H9 (cell line): ENCODE data around the gene HHATL. TPM values are rescaled to one million over a fixed set of nuclear protein-coding genes. Genes with fewer than 3 reads are reported as not detected.

Source experiments
- DNase-seq: peaks from one replicate; pipeline ENCODE4 v3.0.0-alpha.2; 2017
- H2AFZ ChIP-seq: one replicate; pipeline ENCODE4 v1.6.1; 2013; ENCODE audit warnings: mild to moderate bottlenecking, low read length, control low read depth, moderate library complexity
- H2AK5ac ChIP-seq: 2 replicates; pipeline ENCODE4 v1.6.1; 2013; ENCODE audit warnings: low read length, control low read depth, mixed read lengths; ENCODE audit not compliant: insufficient read length
- H2BK120ac ChIP-seq: one replicate; pipeline ENCODE4 v1.6.1; 2013; ENCODE audit warnings: low read depth, mild to moderate bottlenecking, low read length, control low read depth, inconsistent platforms; ENCODE audit not compliant: poor library complexity, severe bottlenecking
- H2BK12ac ChIP-seq: 2 replicates; pipeline ENCODE4 v1.6.1; 2013; ENCODE audit warnings: low read length, control low read depth, mixed read lengths, low read depth; ENCODE audit not compliant: insufficient read length
- H2BK15ac ChIP-seq: 2 replicates; pipeline ENCODE4 v1.6.1; 2013; ENCODE audit warnings: low read depth, low read length, control low read depth
- H2BK20ac ChIP-seq: one replicate; pipeline ENCODE4 v1.6.1; 2013; ENCODE audit warnings: low read depth, mild to moderate bottlenecking, low read length, control low read depth, inconsistent platforms; ENCODE audit not compliant: poor library complexity, severe bottlenecking
- H2BK5ac ChIP-seq: 2 replicates; pipeline ENCODE4 v1.6.1; 2013; ENCODE audit warnings: low read length, control low read depth, mixed read lengths; ENCODE audit not compliant: insufficient read length
- H3K14ac ChIP-seq: 2 replicates; pipeline ENCODE4 v1.6.1; 2013; ENCODE audit warnings: low read length, control low read depth; ENCODE audit not compliant: insufficient read depth
- H3K18ac ChIP-seq: 2 replicates; pipeline ENCODE4 v1.6.1; 2013; ENCODE audit warnings: low read depth, mild to moderate bottlenecking, mixed read lengths, low read length, control low read depth; ENCODE audit not compliant: insufficient read length
- H3K23ac ChIP-seq: 2 replicates; pipeline ENCODE4 v1.6.1; 2013; ENCODE audit warnings: low read length, control low read depth, mixed read lengths, low read depth; ENCODE audit not compliant: insufficient read length
- H3K23me2 ChIP-seq: 2 replicates; pipeline ENCODE4 v1.6.1; 2013; ENCODE audit warnings: low read depth, mild to moderate bottlenecking, mixed read lengths, low read length, control low read depth; ENCODE audit not compliant: insufficient read length, poor library complexity, severe bottlenecking
- H3K27ac ChIP-seq: 2 replicates; pipeline ENCODE4 v1.5.1; 2013; ENCODE audit warnings: low read length, control low read depth, mixed read lengths, low read depth; ENCODE audit not compliant: insufficient read length
- H3K27me3 ChIP-seq: 2 replicates; pipeline ENCODE4 v1.6.1; 2013; ENCODE audit warnings: low read length, control low read depth, inconsistent platforms; ENCODE audit not compliant: insufficient read depth
- H3K4ac ChIP-seq: 2 replicates; pipeline ENCODE4 v1.6.1; 2013; ENCODE audit warnings: low read depth, mild to moderate bottlenecking, control low read depth, inconsistent platforms, low read length, moderate library complexity
- H3K4me1 ChIP-seq: 2 replicates; pipeline ENCODE4 v1.6.1; 2013; ENCODE audit warnings: low read length, control low read depth, inconsistent platforms; ENCODE audit not compliant: insufficient read depth
- H3K4me2 ChIP-seq: 2 replicates; pipeline ENCODE4 v1.6.1; 2013; ENCODE audit warnings: low read length, control low read depth, mixed read lengths; ENCODE audit not compliant: insufficient read length, insufficient read depth
- H3K56ac ChIP-seq: 2 replicates; pipeline ENCODE4 v1.6.1; 2013; ENCODE audit warnings: low read depth, mild to moderate bottlenecking, mixed read lengths, low read length, control low read depth; ENCODE audit not compliant: insufficient read length
- H3K79me1 ChIP-seq: 2 replicates; pipeline ENCODE4 v1.6.1; 2013; ENCODE audit warnings: low read depth, mild to moderate bottlenecking, moderate library complexity, low read length, control low read depth, inconsistent platforms; ENCODE audit not compliant: insufficient read depth, poor library complexity, severe bottlenecking
- H3K79me2 ChIP-seq: 2 replicates; pipeline ENCODE4 v1.6.1; 2013; ENCODE audit warnings: low read length, control low read depth, inconsistent platforms; ENCODE audit not compliant: insufficient read depth
- H3K9ac ChIP-seq: 2 replicates; pipeline ENCODE4 v1.6.1; 2013; ENCODE audit warnings: low read length, control low read depth, mixed read lengths; ENCODE audit not compliant: insufficient read length; ENCODE audit errors: extremely low read depth
- H3K9me3 ChIP-seq: one replicate; pipeline ENCODE4 v1.6.1; 2013; ENCODE audit warnings: low read depth, low read length, inconsistent platforms; ENCODE audit not compliant: control insufficient read depth
- H3T11ph ChIP-seq: one replicate; pipeline ENCODE4 v1.6.1; 2013; ENCODE audit warnings: mild to moderate bottlenecking, low read length, control low read depth, inconsistent platforms
- H4K20me1 ChIP-seq: one replicate; pipeline ENCODE4 v1.6.1; 2013; ENCODE audit not compliant: control insufficient read depth, insufficient read length, insufficient read depth
- H4K5ac ChIP-seq: 2 replicates; pipeline ENCODE4 v1.6.1; 2013; ENCODE audit warnings: low read depth, mild to moderate bottlenecking, mixed read lengths, low read length, control low read depth; ENCODE audit not compliant: insufficient read length
- H4K8ac ChIP-seq: replicated peaks from 2 replicates; pipeline ENCODE4 v1.6.1; 2013; ENCODE audit warnings: low read length, control low read depth, mixed read lengths, low read depth; ENCODE audit not compliant: insufficient read length
- H4K91ac ChIP-seq: 2 replicates; pipeline ENCODE4 v1.6.1; 2013; ENCODE audit warnings: low read depth, mild to moderate bottlenecking, moderate library complexity, mixed read lengths, low read length, control low read depth; ENCODE audit not compliant: insufficient read length
- H3K27ac Mint-ChIP-seq, 3 experiments: 2 replicates in 2 of 3; 3 replicates in 1 of 3; pipeline ENCODE4 v1.8.0; 2020 to 2021; ENCODE audit warnings: mixed read lengths in 3 of 3, mild to moderate bottlenecking in 1 of 3, moderate library complexity in 1 of 3
- H3K27me3 Mint-ChIP-seq: 2 replicates; pipeline ENCODE4 v1.8.0; 2021; ENCODE audit warnings: low read depth, mild to moderate bottlenecking, moderate library complexity, mixed read lengths
- H3K36me3 Mint-ChIP-seq, 3 experiments: 2 replicates in 2 of 3; 3 replicates in 1 of 3; pipeline ENCODE4 v1.8.0; 2020 to 2021; ENCODE audit warnings: low read depth in 3 of 3, mixed read lengths in 3 of 3; ENCODE audit not compliant: insufficient read depth in 1 of 3
- H3K4me1 Mint-ChIP-seq, 2 experiments: 2 replicates each; pipeline ENCODE4 v1.8.0; 2020; ENCODE audit warnings: mixed read lengths in 2 of 2
- H3K4me3 Mint-ChIP-seq, 2 experiments: 2 replicates in 1 of 2; 3 replicates in 1 of 2; pipeline ENCODE4 v1.8.0; 2020 to 2021; ENCODE audit warnings: mild to moderate bottlenecking in 2 of 2, mixed read lengths in 2 of 2, moderate library complexity in 1 of 2
- H3K9me3 Mint-ChIP-seq, 2 experiments: 2 replicates in 1 of 2; 3 replicates in 1 of 2; pipeline ENCODE4 v1.8.0; 2020; ENCODE audit warnings: mild to moderate bottlenecking in 2 of 2, mixed read lengths in 2 of 2, moderate library complexity in 1 of 2
- WGBS: extraction: QIAGEN DNeasy Blood & Tissue Kit; methylation state at CpG from one replicate; pipeline ENCODE4 v1.1.7; 2013; ENCODE audit warnings: missing lambda C conversion rate, low lambda C conversion rate, mixed read lengths; ENCODE audit not compliant: insufficient read length; ENCODE audit errors: extremely low coverage; 5-methylcytosine and 5-hydroxymethylcytosine counted together
- total RNA-seq: library from RNA; stranded (reverse); gene quantifications from 2 replicates; pipeline ENCODE4 v1.2.1, GENCODE V29; 2021
- TF ChIP-seq, protein P1 (sequence below): fragments of 200-600 bp; sonication (generic); conservative IDR thresholded peaks from 3 replicates; pipeline ENCODE4 v1.8.0; 2021; ENCODE audit warnings: antibody characterized with exemption, mild to moderate bottlenecking

Gene HHATL
- total RNA-seq, 1 experiment from 2014 or later, result 0.46 TPM

DNA sequence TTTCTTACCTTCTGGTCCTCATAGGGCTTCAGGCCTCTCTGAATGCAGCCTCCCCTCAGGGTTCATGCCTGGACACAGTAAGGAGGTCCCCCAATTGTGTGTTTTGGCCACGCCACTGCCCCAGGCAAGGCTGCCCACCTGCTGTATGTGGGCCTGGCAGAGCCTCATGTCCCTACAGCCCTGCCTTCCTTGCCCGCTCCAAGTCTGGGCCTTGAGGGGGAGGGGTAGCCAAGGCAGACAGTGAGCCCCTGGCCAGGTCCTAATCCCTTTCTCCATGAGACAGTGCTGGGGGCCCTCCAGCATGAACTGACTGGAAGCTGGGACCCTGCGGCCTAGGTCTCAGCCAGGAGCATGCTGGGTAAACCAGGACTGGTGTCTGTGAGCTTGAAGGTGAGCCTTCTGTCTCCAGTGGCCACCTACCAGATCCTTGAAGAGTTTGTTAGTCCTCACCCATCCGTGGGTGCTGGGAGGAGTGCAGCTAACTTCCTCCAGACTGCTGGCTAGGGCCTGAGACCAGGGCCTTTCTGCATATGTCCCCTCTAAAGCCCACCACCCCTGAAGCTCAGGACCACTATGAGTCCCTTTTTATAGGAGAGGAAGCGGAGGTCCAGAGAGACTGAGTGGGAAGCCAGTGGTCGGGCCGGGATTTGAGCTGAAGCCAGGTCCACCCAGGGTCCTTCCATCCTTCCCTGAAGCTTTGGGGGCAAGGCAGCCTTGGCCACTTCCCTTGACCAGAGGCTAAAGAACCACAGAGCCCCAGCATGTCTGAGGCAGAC is 40.4 kb downstream of the HHATL start:
- no peak overlapping the region for H3K27ac ChIP-seq
- H4K91ac ChIP-seq, result no peak overlapping the region
- peaks cover 3 to 7% of the 10 kb centered on the region in 2 experiments; a peak in 3 of 4 replicates for H3K4me1 Mint-ChIP-seq
- H4K5ac ChIP-seq, result no peak overlapping the region
- H3K23ac ChIP-seq, result no peak overlapping the region
- H2BK15ac ChIP-seq, result no peak overlapping the region
- H3K9ac ChIP-seq, result no peak overlapping the region
- H3K4me3 Mint-ChIP-seq, result no peak overlapping the region
- WGBS, result no CpG with 5 or more reads among the region's 7 CpGs
- H4K20me1 ChIP-seq, result no peaks in the 10 kb centered on the region
- TF ChIP-seq, protein P1, sequence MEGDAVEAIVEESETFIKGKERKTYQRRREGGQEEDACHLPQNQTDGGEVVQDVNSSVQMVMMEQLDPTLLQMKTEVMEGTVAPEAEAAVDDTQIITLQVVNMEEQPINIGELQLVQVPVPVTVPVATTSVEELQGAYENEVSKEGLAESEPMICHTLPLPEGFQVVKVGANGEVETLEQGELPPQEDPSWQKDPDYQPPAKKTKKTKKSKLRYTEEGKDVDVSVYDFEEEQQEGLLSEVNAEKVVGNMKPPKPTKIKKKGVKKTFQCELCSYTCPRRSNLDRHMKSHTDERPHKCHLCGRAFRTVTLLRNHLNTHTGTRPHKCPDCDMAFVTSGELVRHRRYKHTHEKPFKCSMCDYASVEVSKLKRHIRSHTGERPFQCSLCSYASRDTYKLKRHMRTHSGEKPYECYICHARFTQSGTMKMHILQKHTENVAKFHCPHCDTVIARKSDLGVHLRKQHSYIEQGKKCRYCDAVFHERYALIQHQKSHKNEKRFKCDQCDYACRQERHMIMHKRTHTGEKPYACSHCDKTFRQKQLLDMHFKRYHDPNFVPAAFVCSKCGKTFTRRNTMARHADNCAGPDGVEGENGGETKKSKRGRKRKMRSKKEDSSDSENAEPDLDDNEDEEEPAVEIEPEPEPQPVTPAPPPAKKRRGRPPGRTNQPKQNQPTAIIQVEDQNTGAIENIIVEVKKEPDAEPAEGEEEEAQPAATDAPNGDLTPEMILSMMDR, result no peak
- no peaks in the 10 kb centered on the region for H3K9me3 ChIP-seq
- H3K79me1 ChIP-seq, result no peaks in the 10 kb centered on the region
- H3K9me3 Mint-ChIP-seq, result no peaks in the 10 kb centered on the region
- H2BK20ac ChIP-seq, result no peak overlapping the region
- H3K27ac Mint-ChIP-seq, result no peak overlapping the region
- H2AFZ ChIP-seq, result no peak overlapping the region
- no peaks in the 10 kb centered on the region for H3K79me2 ChIP-seq
- no peaks in the 10 kb centered on the region for H3K4me1 ChIP-seq
- H2BK12ac ChIP-seq, result no peak overlapping the region
- no peaks in the 10 kb centered on the region for H3K23me2 ChIP-seq
- H2AK5ac ChIP-seq, result no peak overlapping the region
- H3K4me2 ChIP-seq, result no peak overlapping the region
- H4K8ac ChIP-seq, result no peak overlapping the region
- no peak overlapping the region for H3T11ph ChIP-seq
- no peak overlapping the region for H3K4ac ChIP-seq
- H3K27me3 Mint-ChIP-seq, result no peaks in the 10 kb centered on the region
- DNase-seq, result no peak
- no peaks in the 10 kb centered on the region for H3K27me3 ChIP-seq
- H3K36me3 Mint-ChIP-seq, result peaks cover 3 to 21% (median 8%) of the 10 kb centered on the region in 3 experiments; a peak in 6 of 7 replicates
- H2BK120ac ChIP-seq, result no peak overlapping the region
- H3K56ac ChIP-seq, result no peak overlapping the region
- no peak overlapping the region for H3K14ac ChIP-seq
- H2BK5ac ChIP-seq, result no peak overlapping the region
- H3K18ac ChIP-seq, result no peak overlapping the region
